GM19452 (cell line): ENCODE data around the gene HDAC8.

Experiments used
- ATAC-seq: cut with Tn5 transposase; IDR thresholded peaks from one replicate; pipeline ENCODE4 v1.9.1; 2021; ENCODE audit not compliant: unreplicated experiment

Gene HDAC8

DNA sequence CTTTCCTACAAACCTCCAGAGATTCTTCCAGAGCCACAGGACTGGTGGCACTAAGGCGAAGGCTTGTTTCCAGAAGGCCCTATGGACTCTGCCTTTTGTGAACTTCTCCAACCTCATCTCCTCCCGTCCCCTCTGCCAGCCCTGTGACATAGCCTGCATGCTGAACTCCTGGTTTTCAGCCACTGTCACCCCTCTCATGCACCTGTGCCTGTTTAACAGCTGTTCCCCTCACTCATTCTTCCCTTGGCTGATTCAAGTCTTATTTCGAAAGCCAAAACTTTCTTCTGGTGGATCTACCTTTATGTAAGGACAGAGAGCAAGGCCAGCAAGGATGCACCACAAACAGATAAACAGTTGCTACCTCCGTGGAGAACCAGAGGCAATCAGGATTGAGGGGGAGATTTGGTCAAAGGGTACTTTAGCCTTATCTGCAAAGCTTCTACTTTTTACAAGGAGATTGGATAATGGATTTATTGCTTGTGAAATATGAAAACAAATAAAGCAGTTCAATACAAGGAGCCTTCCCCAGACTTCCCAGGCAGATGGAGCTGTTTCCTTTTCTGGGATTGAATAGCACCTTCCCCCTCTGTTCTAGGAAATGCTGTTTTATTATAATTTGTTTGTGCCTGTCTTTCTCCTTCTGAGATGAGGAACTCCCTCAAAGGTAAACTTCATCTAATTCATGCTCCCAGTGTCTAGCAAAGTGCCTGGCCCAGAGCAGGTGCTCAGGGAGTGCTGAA, 272.6 kb downstream of the HDAC8 start:
- ATAC-seq: no peak

DNA sequence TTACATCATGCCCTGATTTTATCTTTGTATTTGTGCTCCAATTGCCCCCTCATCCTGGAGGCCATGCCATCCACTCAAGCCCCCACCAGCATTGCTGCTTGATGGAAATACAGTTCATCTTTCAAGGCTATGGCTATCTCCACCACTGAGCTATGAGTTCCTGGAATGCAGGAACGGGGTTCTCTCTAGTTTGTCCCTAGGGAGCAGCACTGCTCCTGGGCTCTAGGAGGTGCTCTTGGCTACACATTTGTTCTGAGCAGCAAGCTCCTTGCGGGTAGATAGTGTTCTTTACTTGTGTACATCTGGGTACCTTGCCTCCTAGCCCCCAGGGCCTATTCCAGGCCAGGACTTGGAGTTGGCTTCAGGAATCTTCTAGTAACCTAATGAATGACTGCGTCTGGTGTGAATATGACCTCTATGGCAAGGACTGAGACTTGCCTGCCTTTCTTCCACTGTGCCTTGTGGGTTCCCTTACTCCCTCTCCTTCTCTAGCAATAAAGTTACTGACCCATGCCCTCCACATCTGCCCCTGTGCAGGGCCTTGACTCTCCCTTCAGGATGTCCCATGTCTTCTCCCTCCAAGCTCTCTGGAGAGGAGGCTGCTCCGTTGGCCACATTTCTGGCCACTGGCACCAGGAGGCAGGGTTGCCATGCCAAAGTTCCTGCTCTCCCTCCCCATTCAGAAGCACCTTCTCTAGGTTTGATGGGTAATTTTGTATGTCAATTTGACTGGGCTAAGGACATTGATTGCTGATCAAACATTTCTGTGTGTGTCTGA, 274.5 kb downstream of the HDAC8 start:
- no peak for ATAC-seq

DNA sequence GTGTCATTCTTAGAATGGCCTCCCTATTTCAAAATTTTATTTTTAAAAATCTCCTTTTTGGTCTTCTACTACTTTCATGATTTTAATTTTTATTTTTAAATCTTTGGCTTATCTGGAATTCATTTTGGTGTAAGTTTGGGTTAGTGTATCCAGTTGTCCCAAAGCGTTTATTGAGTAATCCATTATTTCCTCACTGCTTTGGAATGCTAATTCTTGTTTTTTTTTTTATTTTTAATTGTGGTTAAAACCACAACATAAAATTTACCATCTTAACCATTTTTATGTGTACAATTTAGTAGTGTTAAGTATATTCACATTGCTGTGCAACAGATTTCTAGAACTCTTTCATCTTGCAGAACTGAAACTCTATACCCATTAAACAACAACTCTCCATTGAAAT, 275.7 kb downstream of the HDAC8 start:
- ATAC-seq: no peak

DNA sequence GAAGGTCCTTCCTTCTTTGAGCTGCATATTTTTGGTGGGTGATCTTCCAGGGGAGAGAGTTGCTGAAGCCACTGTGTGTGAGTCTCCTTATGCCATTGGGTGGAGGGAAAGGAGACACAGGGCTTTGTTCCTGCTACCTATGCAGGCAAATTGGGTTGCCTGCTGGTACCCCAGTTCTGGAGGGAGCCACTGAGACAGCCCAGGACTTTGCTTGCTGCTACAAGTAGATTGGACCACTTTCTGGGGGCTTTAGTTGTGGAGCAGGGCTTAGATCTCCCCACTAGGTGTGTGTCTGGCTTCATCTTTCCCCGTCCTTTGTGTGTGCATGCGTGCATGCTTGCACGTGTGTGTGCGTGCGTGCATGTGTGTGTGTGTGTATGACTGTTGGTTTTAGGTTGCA, 276.9 kb downstream of the HDAC8 start:
- no peak for ATAC-seq

DNA sequence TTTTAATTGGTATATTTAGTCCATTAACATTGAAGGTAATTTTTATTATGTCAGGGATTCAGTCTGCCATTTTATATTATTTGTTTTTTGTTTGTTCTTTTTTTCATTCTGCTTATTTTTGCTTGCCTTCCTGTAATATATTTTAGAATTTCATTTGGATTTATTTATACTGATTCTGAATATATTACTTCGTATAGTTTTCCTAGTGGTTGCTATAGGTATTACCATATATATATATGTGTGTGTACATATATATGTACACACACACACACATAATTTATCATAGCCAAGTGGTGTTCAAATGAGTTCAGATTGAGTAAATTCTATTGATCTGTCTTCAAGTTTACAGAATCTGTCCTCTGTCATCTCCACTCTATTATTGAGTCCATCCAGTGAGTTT, 278.1 kb downstream of the HDAC8 start:
- ATAC-seq: no peak

DNA sequence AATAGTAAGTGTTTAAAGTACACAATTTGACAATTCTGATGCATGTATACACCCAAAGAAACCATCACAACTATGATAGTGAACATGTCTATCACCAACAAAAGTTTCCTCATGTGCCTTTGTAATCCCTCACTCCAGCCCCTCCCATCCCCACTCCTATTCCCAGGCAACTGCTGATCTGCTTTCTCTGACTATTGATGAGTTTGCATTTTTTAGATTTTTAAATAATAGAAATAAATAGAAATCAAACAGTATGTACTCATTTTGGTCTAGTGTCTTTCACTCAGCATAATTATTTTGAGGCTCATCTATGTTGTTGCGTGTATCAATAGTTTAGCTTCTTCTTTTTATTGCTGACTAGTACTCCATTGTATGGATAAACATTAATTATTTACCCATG, 290.3 kb downstream of the HDAC8 start:
- ATAC-seq: no peak

DNA sequence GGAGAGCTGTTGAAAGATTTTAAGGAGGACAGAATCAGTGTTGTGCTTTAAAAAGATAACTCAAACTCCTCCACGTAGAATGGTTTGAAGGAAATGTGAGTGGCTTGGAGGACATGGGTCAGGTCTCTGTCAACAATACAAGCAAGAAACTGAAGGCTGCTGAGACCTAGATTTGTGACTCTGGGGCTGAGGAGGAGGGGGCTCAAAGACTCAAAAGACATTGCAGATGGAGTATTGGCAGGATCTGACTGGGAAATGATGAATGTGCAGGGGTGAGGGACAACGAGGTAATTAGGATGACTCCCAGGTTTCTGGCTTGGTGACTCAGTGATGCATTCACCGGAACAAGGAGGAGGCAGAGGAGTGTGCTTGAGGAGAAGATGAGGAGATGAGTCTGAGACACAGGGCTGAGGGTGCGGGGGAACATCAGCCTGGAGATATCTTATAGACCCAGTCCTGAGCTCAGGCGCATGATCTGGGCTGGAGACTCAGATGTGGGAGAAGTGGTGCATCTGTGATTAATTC, 292.3 kb downstream of the HDAC8 start:
- no peak for ATAC-seq
